HepG2 (cell line): ENCODE measurements around the gene NDUFAF3. TPM values are rescaled to one million over a fixed set of nuclear protein-coding genes. Genes with fewer than 3 reads are reported as not detected.

Experiments
- ATF1 ChIP-seq: IDR thresholded peaks from 2 replicates; pipeline ENCODE4 v1.6.1; 2016; ENCODE audit warnings: mild to moderate bottlenecking, control low read depth
- CREM ChIP-seq, 2 experiments: sonication (generic) in 1 of 2; formaldehyde crosslinking in 1 of 2; IDR thresholded peaks; 2 replicates each; pipeline versions ENCODE4 v1.4.0 to v1.6.1; 2016 to 2020; ENCODE audit warnings: antibody characterized with exemption in 1 of 2, mild to moderate bottlenecking in 1 of 2, missing genetic modification reagents in 1 of 2
- ELF3 ChIP-seq: IDR thresholded peaks from 2 replicates; pipeline ENCODE4 v1.6.1; 2016; ENCODE audit warnings: missing genetic modification reagents, missing compliant biosample characterization
- GATAD2A ChIP-seq: IDR thresholded peaks from 2 replicates; pipeline ENCODE4 v1.6.1; 2016
- HNRNPH1 ChIP-seq: fragments of 200-400 bp; formaldehyde crosslinking; optimal IDR thresholded peaks from 2 replicates; pipeline ENCODE3; 2017; ENCODE audit warnings: mild to moderate bottlenecking, low read depth, low read length
- HNRNPLL ChIP-seq: fragments of 200-400 bp; formaldehyde crosslinking; IDR thresholded peaks from 2 replicates; pipeline ENCODE4 v1.6.1; 2017; ENCODE audit warnings: mild to moderate bottlenecking, low read depth, low read length; ENCODE audit not compliant: poor library complexity, severe bottlenecking
- ISX ChIP-seq: sonication (generic); formaldehyde crosslinking; conservative IDR thresholded peaks from 2 replicates; pipeline ENCODE4 v1.5.0; 2020; ENCODE audit warnings: missing genetic modification reagents
- MIER3 ChIP-seq: IDR thresholded peaks from 2 replicates; pipeline ENCODE4 v1.6.1; 2016; ENCODE audit warnings: missing compliant biosample characterization, borderline replicate concordance
- NAIF1 ChIP-seq: sonication (generic); formaldehyde crosslinking; IDR thresholded peaks from 2 replicates; pipeline ENCODE4 v1.5.0; 2020; ENCODE audit warnings: mild to moderate bottlenecking, missing genetic modification reagents, borderline replicate concordance
- NCOA2 ChIP-seq: sonication (generic); formaldehyde crosslinking; IDR thresholded peaks from 2 replicates; pipeline ENCODE4 v1.8.0; 2022; ENCODE audit warnings: inconsistent platforms
- NKX3-1 ChIP-seq: sonication (generic); formaldehyde crosslinking; IDR thresholded peaks from 2 replicates; pipeline ENCODE4 v1.5.0; 2020; ENCODE audit warnings: missing genetic modification reagents
- PAWR ChIP-seq: sonication (generic); formaldehyde crosslinking; IDR thresholded peaks from 2 replicates; pipeline ENCODE4 v1.4.0; 2020; ENCODE audit warnings: missing genetic modification reagents, mild to moderate bottlenecking, borderline replicate concordance
- RNF219 ChIP-seq: sonication (generic); formaldehyde crosslinking; IDR thresholded peaks from 2 replicates; pipeline ENCODE4 v1.5.0; 2020; ENCODE audit warnings: mild to moderate bottlenecking, missing genetic modification reagents
- RXRB ChIP-seq: IDR thresholded peaks from 2 replicates; pipeline ENCODE4 v1.6.1; 2016; ENCODE audit warnings: borderline replicate concordance, missing genetic modification reagents, missing compliant biosample characterization
- SAFB2 ChIP-seq: sonication (generic); formaldehyde crosslinking; IDR thresholded peaks from 2 replicates; pipeline ENCODE4 v1.5.1; 2020; ENCODE audit warnings: missing genetic modification reagents, low read depth, mild to moderate bottlenecking, borderline replicate concordance
- UBTF ChIP-seq: sonication (generic); formaldehyde crosslinking; IDR thresholded peaks from 2 replicates; pipeline ENCODE4 v1.4.0; 2020; ENCODE audit warnings: mild to moderate bottlenecking, missing genetic modification reagents
- ZFYVE20 ChIP-seq: sonication (generic); formaldehyde crosslinking; IDR thresholded peaks from 2 replicates; pipeline ENCODE4 v1.8.0; 2023; ENCODE audit warnings: low read depth, mild to moderate bottlenecking, moderate library complexity, missing genetic modification reagents, borderline replicate concordance
- ZNF501 ChIP-seq: sonication (generic); formaldehyde crosslinking; IDR thresholded peaks from 2 replicates; pipeline ENCODE4 v1.5.1; 2020; ENCODE audit warnings: mild to moderate bottlenecking, moderate library complexity, missing genetic modification reagents
- ZNF547 ChIP-seq: sonication (generic); formaldehyde crosslinking; IDR thresholded peaks from 2 replicates; pipeline ENCODE4 v1.5.1; 2020; ENCODE audit warnings: mild to moderate bottlenecking, missing genetic modification reagents
- ZNF619 ChIP-seq: sonication (generic); formaldehyde crosslinking; IDR thresholded peaks from 2 replicates; pipeline ENCODE4 v1.4.0; 2020; ENCODE audit warnings: mild to moderate bottlenecking, missing genetic modification reagents
- ZNF788 ChIP-seq: sonication (generic); formaldehyde crosslinking; IDR thresholded peaks from 2 replicates; pipeline ENCODE4 v1.5.0; 2020; ENCODE audit warnings: mild to moderate bottlenecking, missing genetic modification reagents, borderline replicate concordance
- ZNF790 ChIP-seq: sonication (generic); formaldehyde crosslinking; IDR thresholded peaks from 2 replicates; pipeline ENCODE4 v1.8.0; 2022; ENCODE audit warnings: missing genetic modification reagents, mild to moderate bottlenecking, borderline replicate concordance
- ZNF816 ChIP-seq: sonication (generic); formaldehyde crosslinking; IDR thresholded peaks from 2 replicates; pipeline ENCODE4 v1.8.0; 2022; ENCODE audit warnings: missing genetic modification reagents, mild to moderate bottlenecking, borderline replicate concordance
- polyA plus RNA-seq, 8 experiments: library from polyadenylated mRNA; depleted of rRNA in 3 of 8; stranded (reverse) in 7 of 8; unstranded in 1 of 8; fragments of >200 nt; fragmentation: Illumina TruSeq in 4 of 8; extraction: Trizol in 4 of 8; gene quantifications; 2 replicates each; pipeline versions ENCODE4 v1.2.1 to v1.2.3, GENCODE V29; 2011 to 2016; ENCODE audit warnings: low read depth in 4 of 8, missing spikeins in 1 of 8, mixed read lengths in 1 of 8; ENCODE audit not compliant: insufficient read depth in 1 of 8
- total RNA-seq, 5 experiments: library from RNA; depleted of rRNA; stranded (reverse); fragments of >200 nt; fragmentation: Illumina TruSeq; extraction: Trizol; gene quantifications; 2 replicates each; pipeline ENCODE4 v1.2.3, GENCODE V29; 2016; ENCODE audit warnings: low read depth in 1 of 5
- TF ChIP-seq, protein P1 (sequence below): sonication (generic); formaldehyde crosslinking; conservative IDR thresholded peaks from 2 replicates; pipeline ENCODE4 v1.8.1; 2023; ENCODE audit warnings: missing genetic modification reagents

NDUFAF3 gene
- total and polyA plus RNA-seq, 2 of the 13 experiments (the other 11 are each of a cell fraction or from before 2014, with no cell fraction given), result 39.0 to 50.0 TPM

DNA sequence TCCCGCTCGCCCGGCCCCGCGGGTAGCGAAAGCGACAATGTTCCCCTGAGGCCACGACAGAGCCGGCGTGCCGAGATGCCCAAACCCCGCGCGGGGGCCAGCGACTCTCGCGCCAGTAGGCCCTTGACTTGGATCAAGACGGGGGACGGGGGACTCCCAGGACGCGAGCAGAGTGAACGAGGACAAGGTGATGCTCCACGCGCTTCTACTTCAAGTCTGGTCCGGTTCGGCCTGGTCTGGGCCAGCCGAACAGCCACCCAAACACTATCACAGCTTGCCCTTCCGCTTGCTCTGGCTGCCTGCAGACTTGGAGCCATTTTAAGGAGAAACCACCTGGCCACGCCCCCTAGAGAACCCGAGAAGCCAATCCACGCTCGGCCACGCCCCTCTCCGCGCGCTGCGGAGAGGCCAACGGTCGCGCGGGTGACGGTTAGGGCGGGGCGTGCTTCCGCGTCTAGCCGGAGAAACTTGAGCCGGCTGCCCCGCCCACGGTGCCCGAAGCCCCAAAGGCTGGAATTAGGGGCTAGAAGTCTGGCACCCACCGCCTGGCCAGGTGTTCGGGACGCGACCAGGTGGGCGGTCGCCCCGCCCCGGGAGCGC is 608 bp upstream of the NDUFAF3 start (continued):
- TF ChIP-seq ZNF547 (CRISPR knock-in tag), result no peak
- TF ChIP-seq NKX3-1 (CRISPR knock-in tag), result peak; percentile 76; the same call in 1 of the 2 replicates
- TF ChIP-seq UBTF (CRISPR knock-in tag), result peak; percentile 55; the same call in 1 of the 2 replicates
- peak; percentile 96 for TF ChIP-seq ZNF816 (CRISPR knock-in tag)
- peak; percentile 87; the same call in 1 of the 2 replicates for TF ChIP-seq ZFYVE20 (CRISPR knock-in tag)
- peak; percentile 70; the same call in 1 of the 2 replicates for TF ChIP-seq ELF3
- TF ChIP-seq ZNF788 (CRISPR knock-in tag), result no peak
- TF ChIP-seq HNRNPH1, result peak; percentile 88
- TF ChIP-seq, protein P1, sequence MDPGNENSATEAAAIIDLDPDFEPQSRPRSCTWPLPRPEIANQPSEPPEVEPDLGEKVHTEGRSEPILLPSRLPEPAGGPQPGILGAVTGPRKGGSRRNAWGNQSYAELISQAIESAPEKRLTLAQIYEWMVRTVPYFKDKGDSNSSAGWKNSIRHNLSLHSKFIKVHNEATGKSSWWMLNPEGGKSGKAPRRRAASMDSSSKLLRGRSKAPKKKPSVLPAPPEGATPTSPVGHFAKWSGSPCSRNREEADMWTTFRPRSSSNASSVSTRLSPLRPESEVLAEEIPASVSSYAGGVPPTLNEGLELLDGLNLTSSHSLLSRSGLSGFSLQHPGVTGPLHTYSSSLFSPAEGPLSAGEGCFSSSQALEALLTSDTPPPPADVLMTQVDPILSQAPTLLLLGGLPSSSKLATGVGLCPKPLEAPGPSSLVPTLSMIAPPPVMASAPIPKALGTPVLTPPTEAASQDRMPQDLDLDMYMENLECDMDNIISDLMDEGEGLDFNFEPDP (CRISPR knock-in tag), result no peak
- TF ChIP-seq GATAD2A, result peak; percentile 50; the same call in 1 of the 2 replicates
- TF ChIP-seq NCOA2 (CRISPR knock-in tag), result peak; percentile 61
- no peak for TF ChIP-seq ZNF619 (CRISPR knock-in tag)
- no peak; the same call in 1 of the 2 replicates for TF ChIP-seq RNF219 (CRISPR knock-in tag)
- no peak for TF ChIP-seq ZNF501 (CRISPR knock-in tag)
- TF ChIP-seq PAWR (CRISPR knock-in tag), result 0 out of 2 replicates have a peak, but pooled peaks have one; percentile 73
- TF ChIP-seq ZNF790, result 0 out of 2 replicates have a peak, but pooled peaks have one; percentile 52
- TF ChIP-seq SAFB2 (CRISPR knock-in tag), result no peak
- TF ChIP-seq CREM (IDR thresholded peaks at IDR 0.05), result peak; percentile 54
- no peak for TF ChIP-seq CREM (CRISPR knock-in tag; IDR thresholded peaks at IDR 0.05)
- no peak for TF ChIP-seq ISX (CRISPR knock-in tag)
- peak; percentile 65 for TF ChIP-seq ATF1
- no peak for TF ChIP-seq NAIF1
- TF ChIP-seq RXRB (CRISPR knock-in tag), result peak; percentile 63
- peak; percentile 81 for TF ChIP-seq MIER3 (CRISPR knock-in tag)
- peak; percentile 82 for TF ChIP-seq HNRNPLL
